Measurements from ENCODE around the gene L1CAM.

The L1CAM gene

DNA sequence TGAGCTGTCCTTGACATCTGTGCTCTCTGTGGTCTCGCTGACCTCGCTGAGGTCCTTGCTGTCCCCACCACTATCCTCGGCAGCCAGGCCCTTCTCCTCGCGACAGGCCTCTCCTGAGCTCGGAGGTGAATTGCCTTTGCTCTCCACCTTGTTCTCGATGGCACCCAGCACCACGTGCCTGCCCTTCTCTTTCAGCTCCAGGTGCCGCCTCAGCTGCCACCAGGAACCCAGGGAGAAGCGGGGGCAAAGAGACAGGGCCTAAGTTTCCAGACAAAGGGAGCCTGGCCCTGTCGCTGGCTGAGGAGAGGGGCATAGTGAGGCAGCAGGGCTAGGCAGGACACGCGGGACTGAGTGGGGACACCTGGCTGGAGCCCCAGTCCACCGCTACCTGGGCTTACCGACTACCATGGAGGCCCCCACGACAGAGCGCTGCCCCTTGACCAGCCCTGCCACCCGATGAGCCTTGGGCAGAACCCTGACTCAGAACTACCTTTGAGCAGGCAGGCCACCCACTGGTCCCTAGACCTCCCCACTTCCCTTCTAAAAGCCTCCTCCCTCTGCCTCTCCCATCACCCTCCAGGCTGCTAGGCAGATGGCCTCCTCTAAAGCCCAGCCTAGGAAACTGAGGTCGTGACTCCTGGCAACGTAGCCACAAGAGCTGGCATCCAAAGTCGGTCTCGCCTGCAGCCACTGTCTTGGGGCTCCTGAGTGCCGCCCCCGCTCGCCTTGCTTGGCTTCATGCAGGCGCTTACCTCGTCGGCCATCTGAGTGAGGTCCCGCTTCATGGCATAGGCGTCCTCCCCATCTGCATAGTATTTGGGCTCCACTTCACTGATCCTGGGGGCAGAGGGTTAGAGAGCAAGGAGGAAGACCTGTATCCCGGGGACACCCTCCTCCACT lies 44.3 kb upstream of the L1CAM start:
- no peak for TF ChIP-seq TAF1 (IDR thresholded peaks at IDR 0.05; ENCODE audit: borderline replicate concordance, insufficient read depth, low read length)
- TF ChIP-seq REST (IDR thresholded peaks at IDR 0.05; ENCODE audit: insufficient read depth in 1 of 2, low read depth in 2 of 2, low read length in 2 of 2) = no peak
- TF ChIP-seq POLR2AphosphoS5 (IDR thresholded peaks at IDR 0.05; ENCODE audit: low read depth, low read length) = no peak; the same call in 1 of the 2 replicates
- no peak for TF ChIP-seq FOXP2 (optimal IDR thresholded peaks at IDR 0.05; ENCODE audit: borderline replicate concordance, extremely low read depth, extremely low read length, insufficient read depth)
- no peak for TF ChIP-seq SIN3A (IDR thresholded peaks at IDR 0.05; ENCODE audit: borderline replicate concordance, insufficient read depth, low read length)

- TF ChIP-seq REST (IDR thresholded peaks at IDR 0.05; ENCODE audit: insufficient read depth in 1 of 2, low read depth in 2 of 2, low read length in 2 of 2) = no peak
- TF ChIP-seq FOXP2 (optimal IDR thresholded peaks at IDR 0.05; ENCODE audit: borderline replicate concordance, extremely low read depth, extremely low read length, insufficient read depth) = no peak
- no peak for TF ChIP-seq SIN3A (IDR thresholded peaks at IDR 0.05; ENCODE audit: borderline replicate concordance, insufficient read depth, low read length)
- TF ChIP-seq TAF1 (IDR thresholded peaks at IDR 0.05; ENCODE audit: borderline replicate concordance, insufficient read depth, low read length) = no peak
- TF ChIP-seq POLR2AphosphoS5 (IDR thresholded peaks at IDR 0.05; ENCODE audit: low read depth, low read length) = no peak
Observed at GRCh38 chrX:153929576-153929975, 43.6 kb upstream of the L1CAM start.

- no peak for TF ChIP-seq SIN3A (IDR thresholded peaks at IDR 0.05; ENCODE audit: borderline replicate concordance, insufficient read depth, low read length)
- TF ChIP-seq TAF1 (IDR thresholded peaks at IDR 0.05; ENCODE audit: borderline replicate concordance, insufficient read depth, low read length) = no peak
- no peak for TF ChIP-seq POLR2AphosphoS5 (IDR thresholded peaks at IDR 0.05; ENCODE audit: low read depth, low read length)
Observed at GRCh38 chrX:153928846-153929245, 42.9 kb upstream of the L1CAM start.

GRCh38 chrX:153927922-153928760 lies 42.2 kb upstream of the L1CAM start:
- TF ChIP-seq POLR2AphosphoS5 (IDR thresholded peaks at IDR 0.05; ENCODE audit: low read depth, low read length) = peak; percentile 56
- no peak; the same call in 1 of the 2 replicates for TF ChIP-seq SIN3A (IDR thresholded peaks at IDR 0.05; ENCODE audit: borderline replicate concordance, insufficient read depth, low read length)
- peak; percentile 65; the same call in 1 of the 2 replicates for TF ChIP-seq TAF1 (IDR thresholded peaks at IDR 0.05; ENCODE audit: borderline replicate concordance, insufficient read depth, low read length)

GRCh38 chrX:153927672-153927921 lies 41.6 kb upstream of the L1CAM start:
- TF ChIP-seq TAF1 (IDR thresholded peaks at IDR 0.05; ENCODE audit: borderline replicate concordance, insufficient read depth, low read length) = no peak
- TF ChIP-seq REST (IDR thresholded peaks at IDR 0.05; ENCODE audit: insufficient read depth in 1 of 2, low read depth in 2 of 2, low read length in 2 of 2) = no peak
- no peak for TF ChIP-seq FOXP2 (optimal IDR thresholded peaks at IDR 0.05; ENCODE audit: borderline replicate concordance, extremely low read depth, extremely low read length, insufficient read depth)
- no peak for TF ChIP-seq SIN3A (IDR thresholded peaks at IDR 0.05; ENCODE audit: borderline replicate concordance, insufficient read depth, low read length)
- no peak for TF ChIP-seq POLR2AphosphoS5 (IDR thresholded peaks at IDR 0.05; ENCODE audit: low read depth, low read length)
